KMS-11 (cell line): ENCODE results near the gene RDH14.

Experiments used
- H2AFZ ChIP-seq: fragments of 200-600 bp; sonication (generic); 2 replicates; pipeline ENCODE4 v1.6.1; 2016; ENCODE audit warnings: antibody characterized with exemption, mixed run types, low read depth
- H3K27ac ChIP-seq: fragments of 200-600 bp; sonication (generic); 2 replicates; pipeline ENCODE4 v1.6.1; 2016; ENCODE audit warnings: mild to moderate bottlenecking, mixed run types
- H3K27me3 ChIP-seq: fragments of 200-600 bp; sonication (generic); 2 replicates; pipeline ENCODE4 v1.6.1; 2017; ENCODE audit warnings: mild to moderate bottlenecking, low read depth, mixed run types, moderate library complexity; ENCODE audit not compliant: insufficient read depth
- H3K36me3 ChIP-seq: fragments of 200-600 bp; sonication (generic); 2 replicates; pipeline ENCODE4 v1.6.1; 2017; ENCODE audit warnings: mild to moderate bottlenecking, mixed run types; ENCODE audit not compliant: insufficient read depth
- H3K4me1 ChIP-seq: fragments of 200-600 bp; sonication (generic); 2 replicates; pipeline ENCODE4 v1.6.1; 2016; ENCODE audit warnings: mild to moderate bottlenecking, low read depth, mixed run types; ENCODE audit not compliant: poor library complexity, severe bottlenecking
- H3K4me2 ChIP-seq: fragments of 200-600 bp; sonication (generic); 2 replicates; pipeline ENCODE4 v1.7.0; 2016; ENCODE audit warnings: mild to moderate bottlenecking, mixed run types
- H3K4me3 ChIP-seq: fragments of 200-600 bp; sonication (generic); IDR thresholded peaks from 2 replicates; pipeline ENCODE4 v1.6.1; 2017; ENCODE audit warnings: low read depth, low read length, mixed read lengths; ENCODE audit not compliant: insufficient read depth
- H3K79me2 ChIP-seq: fragments of 200-600 bp; sonication (generic); 2 replicates; pipeline ENCODE4 v1.6.1; 2016; ENCODE audit warnings: low read depth, mixed run types; ENCODE audit not compliant: insufficient read depth
- H3K9ac ChIP-seq: fragments of 200-600 bp; sonication (generic); 2 replicates; pipeline ENCODE4 v1.6.1; 2016; ENCODE audit warnings: mild to moderate bottlenecking, mixed run types
- H4K20me1 ChIP-seq: fragments of 200-600 bp; sonication (generic); 2 replicates; pipeline ENCODE4 v1.6.1; 2016; ENCODE audit warnings: mild to moderate bottlenecking, mixed run types; ENCODE audit not compliant: insufficient read depth
- CTCF ChIP-seq: fragments of 200-600 bp; sonication (generic); conservative IDR thresholded peaks from 2 replicates; pipeline ENCODE4 v1.6.1; 2017; ENCODE audit warnings: low read depth, mild to moderate bottlenecking, antibody characterized with exemption, low read length, moderate library complexity, mixed read lengths

Gene RDH14

GRCh38 chr2:18592372-18592771 lies 31.9 kb upstream of the RDH14 start:
- H3K27me3 ChIP-seq: no peaks in the 10 kb centered on the region
- H2AFZ ChIP-seq: no peak overlapping the region
- no peak overlapping the region for H3K4me2 ChIP-seq
- no peaks in the 10 kb centered on the region for H3K36me3 ChIP-seq
- H3K9ac ChIP-seq: no peak overlapping the region
- H3K79me2 ChIP-seq: no peaks in the 10 kb centered on the region
- no peak for TF ChIP-seq CTCF
- H3K4me1 ChIP-seq: no peaks in the 10 kb centered on the region
- no peak overlapping the region for H3K4me3 ChIP-seq
- H3K27ac ChIP-seq: no peak overlapping the region
- H4K20me1 ChIP-seq: no peaks in the 10 kb centered on the region

DNA sequence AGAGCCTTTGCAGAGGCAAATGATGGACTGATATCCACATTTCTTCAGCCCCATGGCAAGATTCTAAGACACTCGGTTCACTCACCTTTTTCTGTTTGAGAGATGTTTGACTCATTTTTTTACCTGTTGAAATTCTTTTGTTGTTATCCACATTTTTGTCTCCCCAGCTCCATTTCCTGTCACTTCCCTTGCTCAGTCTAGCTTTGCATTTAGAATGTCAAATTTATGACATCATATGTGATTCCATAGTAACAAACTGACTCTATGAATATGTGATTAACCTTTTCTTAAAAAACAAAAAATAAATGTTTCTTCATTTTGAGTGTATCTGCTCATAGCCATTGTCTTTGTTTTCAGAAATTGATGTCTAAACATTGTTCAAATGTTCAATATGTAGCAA lies 28.9 kb upstream of the RDH14 start, which contains the start of gene NT5C1B:
Gene NT5C1B, minus strand, starts transcription at position 216 of the 400 bp plus-strand sequence. Its CDS starts 101 bp downstream, at position 115.
- H3K79me2 ChIP-seq: no peaks in the 10 kb centered on the region
- H3K27me3 ChIP-seq: no peaks in the 10 kb centered on the region
- H3K27ac ChIP-seq: no peak within 1 kb of the TSS
- no peak within 1 kb of the TSS for H3K4me2 ChIP-seq
- no peak within 1 kb of the TSS for H2AFZ ChIP-seq
- no peak within 1 kb of the TSS for H3K4me3 ChIP-seq
- no peaks in the 10 kb centered on the region for H4K20me1 ChIP-seq
- no peaks in the 10 kb centered on the region for H3K4me1 ChIP-seq
- H3K9ac ChIP-seq: no peak within 1 kb of the TSS
- no peaks in the 10 kb centered on the region for H3K36me3 ChIP-seq
- no peak for TF ChIP-seq CTCF

- H4K20me1 ChIP-seq: no peaks in the 10 kb centered on the region
- H2AFZ ChIP-seq: no peak overlapping the region
- no peak overlapping the region for H3K27ac ChIP-seq
- TF ChIP-seq CTCF: no peak
- no peaks in the 10 kb centered on the region for H3K36me3 ChIP-seq
- no peaks in the 10 kb centered on the region for H3K27me3 ChIP-seq
- no peak overlapping the region for H3K4me3 ChIP-seq
- H3K79me2 ChIP-seq: no peaks in the 10 kb centered on the region
- H3K4me1 ChIP-seq: no peaks in the 10 kb centered on the region
- no peak overlapping the region for H3K9ac ChIP-seq
- H3K4me2 ChIP-seq: no peak overlapping the region
Observed at GRCh38 chr2:18588802-18589201, 28.3 kb upstream of the RDH14 start.

DNA sequence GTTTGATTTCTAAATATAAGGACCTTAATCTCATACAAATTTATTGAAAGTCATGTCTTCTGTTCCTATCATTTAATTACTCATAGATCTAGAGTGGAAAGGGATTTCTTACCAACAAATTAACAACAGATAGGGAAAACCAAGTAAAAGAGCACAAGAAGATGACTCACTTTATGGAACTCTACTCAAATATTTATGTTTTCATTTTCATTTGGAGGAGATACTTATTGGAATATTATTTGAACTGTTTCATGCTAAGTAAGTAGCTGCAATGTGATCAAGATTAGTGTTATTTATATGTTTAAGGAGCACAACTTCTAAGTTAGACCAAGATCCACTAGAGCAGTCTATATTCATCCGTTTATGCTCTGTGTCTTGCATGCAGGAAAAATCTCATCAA lies 27.6 kb upstream of the RDH14 start:
- no peak overlapping the region for H3K27ac ChIP-seq
- H3K27me3 ChIP-seq: no peaks in the 10 kb centered on the region
- H3K9ac ChIP-seq: no peak overlapping the region
- no peak overlapping the region for H2AFZ ChIP-seq
- no peaks in the 10 kb centered on the region for H3K4me1 ChIP-seq
- no peak overlapping the region for H3K4me2 ChIP-seq
- no peaks in the 10 kb centered on the region for H4K20me1 ChIP-seq
- no peak overlapping the region for H3K4me3 ChIP-seq
- no peak for TF ChIP-seq CTCF
- no peaks in the 10 kb centered on the region for H3K79me2 ChIP-seq
- H3K36me3 ChIP-seq: no peaks in the 10 kb centered on the region
